Testis (tissue), 2 donors: ENCODE results near the gene CCL13.

Experiments used
- CTCF ChIP-seq, 3 experiments: fragments of 450-650 bp in 2 of 3; fragments of 200-600 bp in 1 of 3; sonication (generic) in 1 of 3; IDR thresholded peaks; one replicate each; pipeline ENCODE4 v1.5.1; 2016 to 2019; ENCODE audit warnings: antibody characterized with exemption in 3 of 3, mild to moderate bottlenecking in 2 of 3, moderate library complexity in 1 of 3
- POLR2A ChIP-seq: fragments of 450-650 bp; IDR thresholded peaks from one replicate; pipeline ENCODE4 v1.6.1; 2017; ENCODE audit warnings: antibody characterized with exemption, mild to moderate bottlenecking, moderate library complexity

- TF ChIP-seq POLR2A (no peak), CTCF (IDR thresholded peaks at IDR 0.05) (no peak)
These were observed 4.1 kb upstream of the CCL13 start for GRCh38 chr17:34352191-34352590.
